Right renal cortex interstitium (tissue), 3 donors: ENCODE data around the gene UST. TPM values are rescaled to one million over a fixed set of nuclear protein-coding genes. Genes with fewer than 3 reads are reported as not detected.
"Not testable (repeated sequence)": the region's sequence is repeated elsewhere in the genome, so short reads cannot be mapped to it uniquely, and the experiment has no call there.

Experiments used
- DNase-seq, 3 donors: peaks; one replicate each; pipeline ENCODE4 v3.0.0-alpha.2; 2013; ENCODE audit warnings: low read depth in 3 of 3, low spot score in 2 of 3
- polyA plus RNA-seq, 3 donors: library from polyadenylated mRNA; unstranded; fragments of 120-200 nt; gene quantifications; one replicate each; pipeline ENCODE4 v1.2.1, GENCODE V29; 2013; ENCODE audit not compliant: insufficient read length in 3 of 3

UST gene
- polyA plus RNA-seq, 3 donors: 11.0 to 11.7 (median 11.1) TPM

DNA sequence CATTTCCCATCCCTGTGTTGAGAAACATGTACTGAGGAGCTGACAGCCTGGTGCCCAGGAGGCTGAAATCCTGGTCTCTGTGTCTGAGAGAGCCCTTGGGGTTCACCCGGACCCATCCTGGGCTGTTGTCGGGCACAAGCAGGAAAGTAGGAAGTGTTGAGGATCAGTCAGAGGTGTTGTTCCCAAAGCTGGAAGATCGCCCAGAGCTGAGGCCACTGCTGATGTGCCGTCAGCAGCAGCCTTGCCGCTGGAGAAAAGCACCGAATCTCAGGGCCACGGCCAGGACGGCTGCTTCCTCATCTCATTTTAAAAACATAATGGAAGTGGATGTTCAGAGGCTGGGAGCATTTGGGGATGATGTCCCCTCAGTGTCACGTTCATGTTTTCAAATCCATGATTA is 218.5 kb downstream of the UST start:
- DNase-seq: no peak

- no peak for DNase-seq
Observed at GRCh38 chr6:148967011-148967520, 220.2 kb downstream of the UST start.

- no peak for DNase-seq
Observed at GRCh38 chr6:148967541-148967956, 220.7 kb downstream of the UST start.

GRCh38 chr6:148968771-148969602 is 222.2 kb downstream of the UST start:
- DNase-seq: no peak

- DNase-seq: no peak
Observed at GRCh38 chr6:148969603-148970061, 222.8 kb downstream of the UST start.

- DNase-seq: no peak
Observed at GRCh38 chr6:148971031-148971927, 224.4 kb downstream of the UST start.

- no peak for DNase-seq
Observed at GRCh38 chr6:148972481-148972880, 225.7 kb downstream of the UST start.

GRCh38 chr6:148973538-148974208 is 226.8 kb downstream of the UST start:
- DNase-seq: no peak

- DNase-seq: no peak
Observed at GRCh38 chr6:148974351-148974750, 227.5 kb downstream of the UST start.

DNA sequence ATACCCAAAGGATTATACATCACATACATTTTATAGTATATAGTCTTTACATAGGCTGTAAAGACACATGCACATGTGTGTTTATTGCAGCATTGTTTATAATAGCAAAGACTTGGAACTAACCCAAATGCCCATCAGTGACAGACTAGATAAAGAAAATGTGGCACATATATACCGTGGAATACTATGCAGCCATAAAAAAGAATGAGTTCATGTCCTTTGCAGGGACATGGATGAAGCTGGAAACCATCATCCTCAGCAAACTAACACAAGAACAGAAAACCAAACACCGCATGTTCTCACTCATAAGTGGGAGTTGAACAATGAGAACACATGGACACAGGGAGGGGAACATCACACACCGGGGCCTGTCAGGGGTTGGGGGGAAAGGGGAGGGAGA is 231.5 kb downstream of the UST start:
- DNase-seq: not testable (repeated sequence)

DNA sequence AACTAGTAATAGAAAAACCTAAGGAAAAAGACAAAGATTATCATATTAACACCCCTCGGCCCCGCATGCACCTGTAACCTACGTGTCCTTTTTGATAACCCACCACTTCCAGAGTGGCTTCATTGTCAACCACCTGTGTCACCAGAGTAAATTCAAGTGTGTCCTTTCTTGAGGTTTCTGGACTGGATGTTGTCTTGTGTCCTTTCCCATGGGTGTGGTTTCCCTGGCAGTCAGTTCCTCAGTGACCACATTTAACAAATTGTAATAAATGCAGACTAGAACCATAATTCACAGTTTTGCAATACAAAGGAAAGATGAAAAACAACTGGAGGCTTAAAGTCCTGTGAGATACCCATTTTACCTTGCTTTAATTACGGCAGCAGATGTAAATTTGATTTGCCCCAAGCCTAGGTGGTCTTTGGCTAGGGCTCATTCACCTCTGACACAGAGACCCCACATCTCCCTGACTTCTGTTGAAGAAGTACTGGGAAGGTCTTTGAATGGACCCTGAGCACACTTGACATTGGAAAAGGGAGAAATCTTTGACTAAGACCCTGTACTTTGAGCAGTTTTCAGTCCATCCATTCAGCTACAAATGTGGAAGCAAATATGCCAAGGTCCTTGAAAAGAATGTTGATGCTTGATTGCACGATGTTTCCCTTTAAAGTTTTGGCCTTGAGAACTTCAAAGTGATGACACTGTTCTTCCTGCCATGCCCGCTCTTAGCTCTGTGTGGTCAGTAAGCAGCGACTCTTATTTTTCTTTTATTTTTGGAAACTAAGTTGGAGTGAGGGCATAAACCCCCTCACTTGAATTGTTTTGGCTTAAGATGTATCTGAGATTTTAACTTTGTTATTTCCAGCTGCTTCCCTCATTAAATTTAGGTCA is 232.4 kb downstream of the UST start:
- DNase-seq: no peak

DNA sequence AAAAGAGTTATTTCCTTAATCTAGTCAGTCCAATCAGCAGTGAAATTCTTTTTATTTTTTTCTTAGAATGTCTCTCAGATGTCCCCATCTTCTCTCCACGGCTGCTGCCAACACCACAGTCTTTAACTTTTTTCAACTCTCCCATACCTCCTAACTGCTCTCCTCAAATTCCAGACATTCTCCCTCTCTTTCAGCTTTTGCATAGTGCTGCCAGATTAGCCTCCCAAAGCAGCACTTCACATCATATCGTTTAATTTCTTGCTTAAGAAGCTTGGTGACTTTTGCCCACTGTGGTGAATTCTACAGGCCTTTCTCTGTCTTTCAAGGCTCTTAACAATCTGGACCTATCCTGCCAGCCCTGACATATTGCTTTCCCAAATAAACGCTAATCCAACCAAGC is 233.4 kb downstream of the UST start:
- no peak for DNase-seq

DNA sequence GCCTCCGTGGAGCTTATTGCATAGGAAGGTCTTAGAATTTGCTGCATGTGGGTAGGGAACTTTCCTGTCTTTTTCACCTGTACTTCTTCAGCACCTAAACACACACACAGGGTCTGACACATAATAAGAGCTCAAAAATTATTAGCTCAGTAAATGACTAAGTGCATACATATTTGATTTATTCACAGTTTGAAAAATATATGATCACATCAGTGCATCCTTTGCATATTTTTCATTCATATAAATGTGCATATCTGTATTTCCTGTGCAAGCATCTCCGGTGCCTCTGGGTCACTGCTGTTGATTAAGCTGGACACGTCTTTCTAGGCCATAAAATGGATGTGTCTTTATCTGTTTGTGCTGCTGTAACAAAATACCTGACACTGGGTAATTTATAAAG is 234.7 kb downstream of the UST start:
- DNase-seq: no peak

DNA sequence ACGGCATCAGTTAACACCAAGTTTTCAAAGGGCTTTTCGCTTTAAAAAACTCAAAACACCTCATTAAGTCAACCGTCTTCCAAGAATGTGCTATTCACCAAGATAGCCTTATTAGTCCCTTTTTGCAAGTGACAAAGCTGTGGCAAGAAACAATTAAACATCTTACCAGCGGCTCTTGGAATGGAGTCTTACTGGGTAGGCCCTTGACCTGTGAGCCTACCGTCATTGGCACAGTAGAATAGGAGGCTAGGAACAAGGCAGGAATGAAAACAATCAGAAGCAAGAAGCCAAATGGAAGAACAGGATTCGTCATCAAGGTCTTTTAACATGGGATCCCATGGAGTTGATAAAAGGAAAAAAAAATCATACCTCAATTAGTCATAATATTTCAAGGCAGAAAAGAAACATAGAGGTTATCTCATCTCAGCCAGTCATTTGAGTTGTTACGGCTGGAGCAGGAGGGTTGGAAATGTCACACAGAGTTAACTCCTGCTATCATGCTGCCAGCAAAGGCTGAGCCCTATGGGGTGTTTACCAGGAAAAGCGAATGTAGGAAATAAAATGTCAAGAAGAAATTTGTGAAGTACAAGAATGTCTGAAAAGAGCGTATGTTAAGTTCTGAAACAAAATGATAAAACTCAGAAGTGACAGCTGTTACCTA is 236.4 kb downstream of the UST start:
- DNase-seq: no peak

GRCh38 chr6:148983966-148984365 is 237.1 kb downstream of the UST start:
- DNase-seq: no peak

DNA sequence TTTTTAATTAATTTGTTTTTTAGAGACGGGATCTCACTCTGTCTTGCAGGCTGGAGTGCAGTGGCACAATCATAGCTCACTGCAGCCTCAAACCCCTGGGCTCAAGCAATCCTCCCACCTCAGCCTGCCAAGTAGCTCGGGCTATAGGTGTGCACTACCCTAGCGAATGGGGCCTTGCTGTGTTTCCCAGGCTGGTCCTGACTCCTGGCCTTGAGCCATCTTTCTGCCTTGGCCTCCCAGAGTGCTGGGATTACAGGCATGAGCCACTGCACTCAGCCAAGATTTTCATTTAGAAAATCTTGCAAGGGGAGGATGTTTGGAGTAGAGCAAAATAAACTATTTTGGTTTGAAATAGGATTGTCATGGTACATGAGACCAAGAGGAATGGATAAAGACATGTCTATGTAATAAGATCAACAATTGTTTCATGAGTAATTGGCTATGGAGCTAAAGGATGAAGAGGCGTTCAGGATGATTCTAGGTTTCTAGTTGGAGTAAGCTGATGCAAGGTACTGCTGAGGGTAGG is 237.8 kb downstream of the UST start:
- DNase-seq: no peak

GRCh38 chr6:148985499-148985898 is 238.7 kb downstream of the UST start:
- DNase-seq: no peak

GRCh38 chr6:148986608-148987007 is 239.8 kb downstream of the UST start:
- DNase-seq: no peak

DNA sequence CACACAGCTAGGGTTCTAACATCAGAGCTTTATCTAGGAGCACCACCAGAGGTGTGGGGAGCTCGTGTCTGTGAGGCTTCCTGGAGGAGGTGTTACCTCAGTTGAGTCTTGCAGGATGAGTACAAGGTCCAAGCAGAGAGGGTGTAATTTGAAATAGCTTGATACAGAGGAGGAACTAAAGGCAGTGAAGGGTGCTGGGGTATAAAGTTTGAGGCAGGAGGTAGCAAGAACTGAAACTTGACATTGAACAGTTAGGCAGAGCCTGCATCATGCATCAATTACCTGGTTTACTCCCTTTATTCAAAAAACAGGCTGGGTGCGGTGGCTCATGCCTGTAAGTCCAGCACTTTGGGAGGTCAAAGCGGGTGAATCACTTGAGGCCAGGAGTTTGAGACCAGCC is 241.2 kb downstream of the UST start:
- DNase-seq: no peak
